SK-N-SH (cell line): ENCODE measurements around the gene ADAMTS4. TPM values are rescaled to one million over a fixed set of nuclear protein-coding genes. Genes with fewer than 3 reads are reported as not detected.

Source experiments
- CTCF ChIA-PET: fragments of 300-600, 350-600 bp; formaldehyde crosslinking; extraction: SDS; loops from one replicate; lab custom pipeline; 2021; lab: Yijun Ruan, JAX
- POLR2A ChIA-PET: fragments of 350-600 bp; sonication (Branson Sonifier 250); formaldehyde crosslinking; extraction: SDS; loops from one replicate; lab custom pipeline; 2020; ENCODE audit warnings: antibody characterized with exemption, inconsistent platforms; lab: Yijun Ruan, JAX
- DNase-seq: peaks from one replicate; pipeline ENCODE4 v3.0.0; 2012
- H2AFZ ChIP-seq: fragments of 200-600 bp; sonication (generic); 2 replicates; pipeline ENCODE4 v1.8.1; 2016; ENCODE audit warnings: antibody characterized with exemption, mild to moderate bottlenecking, low read depth
- H3F3A ChIP-seq: fragments of 200-600 bp; sonication (generic); replicated peaks from 2 replicates; pipeline ENCODE3; 2016; ENCODE audit warnings: antibody characterized with exemption, mild to moderate bottlenecking; ENCODE audit not compliant: insufficient read depth
- H3K27ac ChIP-seq, 2 experiments: fragments of 200-500 bp in 1 of 2; fragments of 200-600 bp in 1 of 2; sonication (Bioruptor generic) in 1 of 2; sonication (generic), shearing (Covaris generic) in 1 of 2; 2 replicates each; pipeline versions ENCODE4 v1.5.1 to v1.6.1; 2014 to 2016; ENCODE audit warnings: low read depth in 2 of 2, inconsistent platforms in 1 of 2, low read length in 1 of 2, mild to moderate bottlenecking in 1 of 2, mixed read lengths in 1 of 2
- H3K27me3 ChIP-seq: fragments of 200-600 bp; sonication (generic), shearing (Covaris generic); 2 replicates; pipeline ENCODE4 v1.6.1; 2016; ENCODE audit warnings: mixed run types; ENCODE audit not compliant: insufficient read depth
- H3K36me3 ChIP-seq, 2 experiments: fragments of 200-500 bp in 1 of 2; fragments of 200-600 bp in 1 of 2; sonication (Bioruptor generic) in 1 of 2; sonication (generic) in 1 of 2; replicated peaks in 1 of 2; 2 replicates each; pipeline versions ENCODE3 to v1.5.1; 2014 to 2016; ENCODE audit warnings: low read length in 1 of 2, mild to moderate bottlenecking in 1 of 2; ENCODE audit not compliant: insufficient read depth in 2 of 2, control insufficient read depth in 1 of 2
- H3K4me1 ChIP-seq, 2 experiments: fragments of 200-500 bp in 1 of 2; fragments of 200-600 bp in 1 of 2; sonication (Bioruptor generic) in 1 of 2; sonication (generic), shearing (Covaris generic) in 1 of 2; 2 replicates each; pipeline versions ENCODE4 v1.5.1 to v1.6.1; 2014 to 2016; ENCODE audit warnings: low read depth in 1 of 2, low read length in 1 of 2, mixed run types in 1 of 2; ENCODE audit not compliant: insufficient read depth in 2 of 2, control insufficient read depth in 1 of 2
- H3K4me2 ChIP-seq: fragments of 200-600 bp; sonication (generic), shearing (Covaris generic); 2 replicates; pipeline ENCODE4 v1.6.1; 2017; ENCODE audit warnings: mixed run types
- H3K4me3 ChIP-seq, 2 experiments: fragments of 200-500 bp in 1 of 2; fragments of 200-600 bp in 1 of 2; sonication (Bioruptor generic) in 1 of 2; sonication (generic), shearing (Covaris generic) in 1 of 2; 2 replicates each; pipeline versions ENCODE4 v1.5.1 to v1.8.1; 2014 to 2016; ENCODE audit warnings: low read depth in 2 of 2, inconsistent platforms in 1 of 2, low read length in 1 of 2, mild to moderate bottlenecking in 1 of 2, mixed read lengths in 1 of 2, moderate library complexity in 1 of 2
- H3K79me2 ChIP-seq: fragments of 200-600 bp; sonication (generic); 2 replicates; pipeline ENCODE4 v1.8.1; 2017; ENCODE audit warnings: mild to moderate bottlenecking; ENCODE audit not compliant: insufficient read depth
- H3K9ac ChIP-seq: fragments of 200-600 bp; sonication (generic); 2 replicates; pipeline ENCODE4 v1.6.1; 2017; ENCODE audit warnings: mixed run types
- H3K9me2 ChIP-seq: fragments of 200-600 bp; sonication (generic); 2 replicates; pipeline ENCODE4 v1.6.1; 2017; ENCODE audit warnings: mixed run types
- H3K9me3 ChIP-seq: fragments of 200-600 bp; sonication (generic); 2 replicates; pipeline ENCODE4 v1.6.1; 2017; ENCODE audit warnings: mixed run types, mild to moderate bottlenecking, moderate library complexity
- H4K20me1 ChIP-seq: fragments of 200-600 bp; sonication (generic); 2 replicates; pipeline ENCODE4 v1.6.1; 2017; ENCODE audit warnings: mild to moderate bottlenecking, mixed run types; ENCODE audit not compliant: insufficient read depth
- EP300 ChIP-seq, 2 experiments: IDR thresholded peaks; 2 replicates each; pipeline versions ENCODE4 v1.4.0 to v1.6.1; 2012; ENCODE audit warnings: borderline replicate concordance in 1 of 2, low read depth in 1 of 2, low read length in 1 of 2
- EZH2phosphoT487 ChIP-seq: fragments of 200-600 bp; sonication (generic); IDR thresholded peaks from 2 replicates; pipeline ENCODE4 v1.6.1; 2017; ENCODE audit warnings: low read depth, mixed run types, mild to moderate bottlenecking, antibody characterized with exemption, moderate library complexity, borderline replicate concordance
- FOXM1 ChIP-seq: IDR thresholded peaks from 2 replicates; pipeline ENCODE4 v1.4.0; 2012; ENCODE audit warnings: low read depth, mild to moderate bottlenecking
- GATA2 ChIP-seq: sonication (generic); formaldehyde crosslinking; IDR thresholded peaks from 2 replicates; pipeline ENCODE4 v1.5.0; 2020; ENCODE audit warnings: mild to moderate bottlenecking, missing genetic modification reagents
- IRF3 ChIP-seq: fragments of 150-350 bp; IDR thresholded peaks from 2 replicates; pipeline ENCODE4 v1.6.1; 2016; ENCODE audit warnings: mild to moderate bottlenecking, low read depth, low read length
- JUND ChIP-seq: IDR thresholded peaks from 2 replicates; pipeline ENCODE4 v1.4.0; 2012
- MEF2A ChIP-seq: IDR thresholded peaks from 2 replicates; pipeline ENCODE4 v1.4.0; 2012; ENCODE audit warnings: low read depth, borderline replicate concordance
- MXI1 ChIP-seq: IDR thresholded peaks from 2 replicates; pipeline ENCODE4 v1.6.1; 2012; ENCODE audit warnings: mild to moderate bottlenecking, low read depth, low read length, improper control_type of control experiment
- NRF1 ChIP-seq: IDR thresholded peaks from 2 replicates; pipeline ENCODE4 v1.6.1; 2012; ENCODE audit warnings: low read depth, mild to moderate bottlenecking, low read length
- RAD21 ChIP-seq: IDR thresholded peaks from 2 replicates; pipeline ENCODE4 v1.6.1; 2012; ENCODE audit warnings: mild to moderate bottlenecking, low read length
- RCOR1 ChIP-seq: fragments of 150-350 bp; IDR thresholded peaks from 2 replicates; pipeline ENCODE4 v1.6.1; 2017; ENCODE audit warnings: antibody characterized with exemption, low read length
- REST ChIP-seq: IDR thresholded peaks from 2 replicates; pipeline ENCODE4 v1.6.1; 2012; ENCODE audit warnings: mild to moderate bottlenecking, low read depth, low read length, moderate library complexity
- RFX5 ChIP-seq: IDR thresholded peaks from 2 replicates; pipeline ENCODE4 v1.6.1; 2012; ENCODE audit warnings: mild to moderate bottlenecking, improper control_type of control experiment, low read length
- SIN3A ChIP-seq: IDR thresholded peaks from 2 replicates; pipeline ENCODE4 v1.6.1; 2012; ENCODE audit warnings: low read depth, mild to moderate bottlenecking, low read length, moderate library complexity, borderline replicate concordance
- SMC3 ChIP-seq: IDR thresholded peaks from 2 replicates; pipeline ENCODE4 v1.6.1; 2012; ENCODE audit warnings: low read depth, low read length, improper control_type of control experiment
- TEAD4 ChIP-seq: IDR thresholded peaks from 2 replicates; pipeline ENCODE4 v1.4.0; 2012; ENCODE audit warnings: mild to moderate bottlenecking, borderline replicate concordance; ENCODE audit not compliant: insufficient read depth
- USF1 ChIP-seq: IDR thresholded peaks from 2 replicates; pipeline ENCODE4 v1.4.0; 2012; ENCODE audit warnings: low read depth, borderline replicate concordance
- USF2 ChIP-seq: fragments of 150-350 bp; IDR thresholded peaks from 2 replicates; pipeline ENCODE4 v1.6.1; 2017; ENCODE audit warnings: antibody characterized with exemption, low read length, low read depth, borderline replicate concordance
- YY1 ChIP-seq: IDR thresholded peaks from 2 replicates; pipeline ENCODE4 v1.4.0; 2012; ENCODE audit warnings: low read depth, mild to moderate bottlenecking
- WGBS: methylation state at CpG from one replicate; pipeline ENCODE4 v1.1.6; 2017; ENCODE audit warnings: low lambda C conversion rate; 5-methylcytosine and 5-hydroxymethylcytosine counted together
- polyA plus RNA-seq, 3 experiments: library from polyadenylated mRNA; depleted of rRNA; stranded (reverse); fragments of >200 nt; gene quantifications; 2 replicates each; pipeline ENCODE4 v1.2.3, GENCODE V29; 2012

The ADAMTS4 gene
- polyA plus RNA-seq, 1 of the 3 experiments (the other 2 are of a cell fraction), result 1.2 TPM

GRCh38 chr1:161185732-161186311 is 13.0 kb downstream of the ADAMTS4 start (continued):
- TF ChIP-seq EZH2phosphoT487, result no peak
- TF ChIP-seq, all 33 proteins: peak for 0

- H3K4me1 ChIP-seq, result peaks cover 0 to 10% of the 10 kb centered on the region in 2 experiments; a peak in 3 of 4 replicates
Measured at GRCh38 chr1:161185282-161185682, 13.6 kb downstream of the ADAMTS4 start.

GRCh38 chr1:161182214-161182613 is 16.6 kb downstream of the ADAMTS4 start:
- ChIA-PET POLR2A (no interaction called here), CTCF (interaction anchor here (0.7 to 5.6 kb wide), 3 partner anchors 10 to 28 kb away, joined by 3 to 32 read pairs (median 8); partner anchors contain the start of gene PPOX)
- no peak for DNase-seq
- no peaks in the 10 kb centered on the region for H3K9me2 ChIP-seq
- no peak overlapping the region for H3K4me2 ChIP-seq
- H3K9ac ChIP-seq, result no peak overlapping the region
- H2AFZ ChIP-seq, result no peak overlapping the region; the same call in 1 of the 2 replicates
- no peaks in the 10 kb centered on the region for H4K20me1 ChIP-seq
- H3K79me2 ChIP-seq, result no peaks in the 10 kb centered on the region
- peaks cover 0 to 15% of the 10 kb centered on the region in 2 experiments; a peak in 3 of 4 replicates for H3K4me1 ChIP-seq
- H3F3A ChIP-seq, result peaks cover 10% of the 10 kb centered on the region
- WGBS, result 100% methylated on average over 1 of the region's 1 CpG
- no peaks in the 10 kb centered on the region for H3K27me3 ChIP-seq
- H3K9me3 ChIP-seq, result no peaks in the 10 kb centered on the region
- no peak overlapping the region for H3K4me3 ChIP-seq
- H3K27ac ChIP-seq, result no peak overlapping the region
- no peaks in the 10 kb centered on the region for H3K36me3 ChIP-seq
- TF ChIP-seq SMC3 (no peak), USF1 (no peak), JUND (no peak), REST (no peak), YY1 (no peak), RCOR1 (no peak), GATA2 (CRISPR knock-in tag) (no peak), RAD21 (no peak), IRF3 (no peak), NRF1 (no peak), USF2 (no peak), MEF2A (no peak), SIN3A (no peak), TEAD4 (no peak), EP300 (IDR thresholded peaks at IDR 0.05; ENCODE audit: borderline replicate concordance in 1 of 2, low read depth in 1 of 2, low read length in 1 of 2) (no peak)

More at GRCh38 chr1:161185282-161185682, 13.6 kb downstream of the ADAMTS4 start:
- H3K9ac ChIP-seq, result no peak overlapping the region
- no peak for TF ChIP-seq FOXM1
- no peak for TF ChIP-seq JUND
- TF ChIP-seq MXI1, result peak; percentile 84
- peak; percentile 96 for TF ChIP-seq RFX5
- TF ChIP-seq, all 33 proteins: peak for 2
- H4K20me1 ChIP-seq, result no peaks in the 10 kb centered on the region
- H3K9me2 ChIP-seq, result no peaks in the 10 kb centered on the region
- ChIA-PET CTCF (no interaction called here), POLR2A (no interaction called here)
- peak overlapping the region; percentile 43 for H2AFZ ChIP-seq
- no peaks in the 10 kb centered on the region for H3K9me3 ChIP-seq
- WGBS, result 20% methylated on average over 3 of the region's 3 CpGs
- H3K36me3 ChIP-seq, result no peaks in the 10 kb centered on the region
- H3F3A ChIP-seq, result peaks cover 10% of the 10 kb centered on the region
- DNase-seq, result peak; percentile 45
- no peak overlapping the region for H3K4me3 ChIP-seq
- no peaks in the 10 kb centered on the region for H3K79me2 ChIP-seq
- no peaks in the 10 kb centered on the region for H3K27me3 ChIP-seq
- H3K27ac ChIP-seq, result peak overlapping the region in 1 of 2 experiments; percentile 77; a peak in 2 of 4 replicates
- H3K4me2 ChIP-seq, result no peak overlapping the region
